Uterus (tissue), 4 donors: ENCODE results near the gene ZNF341. TPM values are rescaled to one million over a fixed set of nuclear protein-coding genes. Genes with fewer than 3 reads are reported as not detected.
"Not testable (repeated sequence)": the region's sequence is repeated elsewhere in the genome, so short reads cannot be mapped to it uniquely, and the experiment has no call there.

ENCODE experiments used
- DNase-seq, 2 donors: peaks; one replicate each; pipeline ENCODE4 v3.0.0-alpha.2; 2019 to 2020
- H3K27ac ChIP-seq, 2 donors: fragments of 200-600 bp; sonication (generic); 1 replicate in 1 of 2; 2 replicates in 1 of 2; pipeline ENCODE4 v1.5.1; 2016 to 2018
- H3K27me3 ChIP-seq, 2 donors: fragments of 200-600 bp; sonication (generic); one replicate each; pipeline ENCODE4 v1.5.1; 2018 to 2019; ENCODE audit warnings: control low read depth in 1 of 2
- H3K36me3 ChIP-seq, 2 donors: fragments of 200-600 bp; sonication (generic); one replicate each; pipeline ENCODE4 v1.5.1; 2019; ENCODE audit warnings: control low read depth in 1 of 2
- H3K4me1 ChIP-seq, 2 donors: fragments of 200-600 bp; sonication (generic); one replicate each; pipeline ENCODE4 v1.5.1; 2018 to 2019; ENCODE audit warnings: control low read depth in 1 of 2
- H3K4me3 ChIP-seq, 2 donors: fragments of 200-600 bp; sonication (generic); 1 replicate in 1 of 2; 2 replicates in 1 of 2; pipeline ENCODE4 v1.5.1; 2018 to 2019; ENCODE audit warnings: mild to moderate bottlenecking in 1 of 2
- H3K9me3 ChIP-seq, 2 donors: fragments of 200-600 bp; sonication (generic); one replicate each; pipeline ENCODE4 v1.5.1; 2019; ENCODE audit warnings: control low read depth in 1 of 2
- CTCF ChIP-seq, 4 experiments: fragments of 200-600 bp in 2 of 4; fragments of 450-650 bp in 2 of 4; sonication (generic) in 2 of 4; IDR thresholded peaks; one replicate each; pipeline ENCODE4 v1.5.1; 2016 to 2019; ENCODE audit warnings: antibody characterized with exemption in 4 of 4, mild to moderate bottlenecking in 2 of 4, moderate library complexity in 1 of 4
- POLR2A ChIP-seq, 2 donors: fragments of 450-650 bp; IDR thresholded peaks; one replicate each; pipeline ENCODE4 v1.6.1; 2016; ENCODE audit warnings: antibody characterized with exemption in 2 of 2, mild to moderate bottlenecking in 1 of 2, moderate library complexity in 1 of 2
- intact Hi-C: fragments of 100-400 bp; cut with DNase I; formaldehyde crosslinking; loops from one replicate; pipeline ENCODE4 v1.15.1; 2023; ENCODE audit warnings: low total_unique reads
- total RNA-seq, 4 donors: library from RNA; depleted of rRNA in 3 of 4; stranded (reverse); fragments of >200 nt in 3 of 4; gene quantifications; one replicate each; pipeline versions ENCODE4 v1.1.0 to v1.2.4, GENCODE V29; 2014 to 2023
- donor health status: DM: yes; HTN: yes; CAD: no.

Gene ZNF341
- total RNA-seq, 4 donors from 2014 or later, result 1.2 to 3.3 (median 2.7) TPM

DNA sequence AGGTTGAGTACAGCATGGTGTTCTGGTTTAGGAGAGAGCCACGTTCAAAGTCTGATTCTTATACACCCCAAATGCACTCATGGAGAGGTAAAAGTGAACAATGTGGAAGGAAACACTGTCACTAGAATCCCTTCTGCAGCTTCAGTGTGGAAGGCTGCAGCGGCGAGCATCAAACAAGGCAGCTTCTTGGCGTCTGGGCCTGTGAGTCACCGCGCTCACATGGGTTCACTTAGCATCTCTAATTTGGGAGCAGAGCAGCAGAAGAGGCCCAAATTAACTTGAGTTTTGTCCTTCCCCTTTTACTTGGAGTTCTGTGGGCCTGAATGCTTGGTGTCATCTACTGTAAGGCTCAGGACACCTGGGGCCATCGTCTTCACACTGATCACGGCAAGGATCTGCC, 34.7 kb upstream of the ZNF341 start:
- TF ChIP-seq POLR2A (IDR thresholded peaks at IDR 0.05), result no peak
- no peak for TF ChIP-seq CTCF (IDR thresholded peaks at IDR 0.05)
- Histone ChIP-seq H3K4me1 (no peaks in the 10 kb centered on the region), H3K27me3 (no peaks in the 10 kb centered on the region), H3K36me3 (no peaks in the 10 kb centered on the region), H3K4me3 (no peak overlapping the region), H3K9me3 (no peaks in the 10 kb centered on the region), H3K27ac (peak overlapping the region; percentile 63 to 93)
- DNase-seq, result peak; percentile 87 to 88
- intact Hi-C loops, result no loop called here

DNA sequence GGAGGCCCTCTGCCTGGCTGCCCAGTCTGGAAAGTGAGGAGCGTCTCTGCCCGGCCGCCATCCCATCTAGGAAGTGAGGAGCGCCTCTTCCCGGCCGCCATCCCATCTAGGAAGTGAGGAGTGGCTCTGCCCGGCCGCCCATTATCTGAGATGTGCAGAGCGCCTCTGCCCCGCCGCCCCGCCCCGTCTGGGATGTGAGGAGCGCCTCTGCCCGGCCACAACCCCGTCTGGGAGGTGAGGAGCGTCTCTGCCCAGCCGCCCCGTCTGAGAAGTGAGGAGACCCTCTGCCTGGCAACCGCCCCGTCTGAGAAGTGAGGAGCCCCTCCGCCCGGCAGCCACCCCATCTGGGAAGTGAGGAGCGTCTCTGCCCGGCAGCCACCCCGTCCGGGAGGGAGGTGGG, 32.8 kb upstream of the ZNF341 start:
- H3K27ac ChIP-seq, H3K27me3 ChIP-seq, H3K4me1 ChIP-seq, H3K36me3 ChIP-seq, DNase-seq, intact Hi-C loops, H3K9me3 ChIP-seq, H3K4me3 ChIP-seq: not testable (repeated sequence)

DNA sequence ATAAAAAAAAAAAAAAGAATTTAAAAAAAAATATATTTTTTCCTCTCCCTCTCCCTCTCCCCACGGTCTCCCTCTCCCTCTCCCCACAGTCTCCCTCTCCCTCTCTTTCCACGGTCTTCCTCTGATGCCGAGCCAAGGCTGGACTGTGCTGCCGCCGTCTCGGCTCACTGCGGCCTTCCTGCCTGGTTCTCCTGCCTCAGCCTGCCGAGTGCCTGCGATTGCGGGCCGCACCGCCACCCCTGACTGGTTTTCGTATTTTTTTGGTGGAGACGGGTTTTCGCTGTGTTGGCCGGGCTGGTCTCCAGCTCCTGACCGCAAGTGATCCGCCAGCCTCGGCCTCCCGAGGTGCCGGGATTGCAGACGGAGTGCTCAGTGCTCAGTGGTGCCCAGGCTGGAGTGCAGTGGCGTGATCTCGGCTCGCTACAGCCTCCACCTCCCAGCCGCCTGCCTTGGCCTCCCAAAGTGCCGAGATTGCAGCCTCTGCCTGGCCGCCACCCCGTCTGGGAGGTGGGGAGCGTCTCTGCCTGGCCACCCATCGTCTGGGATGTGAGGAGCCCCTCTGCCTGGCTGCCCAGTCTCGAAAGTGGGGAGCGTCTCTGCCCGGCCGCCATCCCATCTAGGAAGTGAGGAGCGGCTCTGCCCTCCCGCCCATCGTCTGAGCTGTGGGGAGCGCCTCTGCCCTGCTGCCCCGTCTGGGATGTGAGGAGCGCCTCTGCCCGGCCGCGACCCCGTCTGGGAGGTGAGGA, 30.9 kb upstream of the ZNF341 start:
- H3K4me1 ChIP-seq, intact Hi-C loops, H3K36me3 ChIP-seq, H3K27ac ChIP-seq, H3K27me3 ChIP-seq, H3K4me3 ChIP-seq, H3K9me3 ChIP-seq, DNase-seq: not testable (repeated sequence)

GRCh38 chr20:33701629-33702450, 30.0 kb upstream of the ZNF341 start:
- TF ChIP-seq CTCF (IDR thresholded peaks at IDR 0.05) (no peak), POLR2A (IDR thresholded peaks at IDR 0.05) (no peak)
- DNase-seq, result no peak
- H3K27ac ChIP-seq, result no peak overlapping the region
- H3K9me3 ChIP-seq, result no peaks in the 10 kb centered on the region
- no peaks in the 10 kb centered on the region for H3K36me3 ChIP-seq
- H3K27me3 ChIP-seq, result no peaks in the 10 kb centered on the region
- no peaks in the 10 kb centered on the region for H3K4me1 ChIP-seq
- H3K4me3 ChIP-seq, result no peak overlapping the region
- intact Hi-C loops, result no loop called here

DNA sequence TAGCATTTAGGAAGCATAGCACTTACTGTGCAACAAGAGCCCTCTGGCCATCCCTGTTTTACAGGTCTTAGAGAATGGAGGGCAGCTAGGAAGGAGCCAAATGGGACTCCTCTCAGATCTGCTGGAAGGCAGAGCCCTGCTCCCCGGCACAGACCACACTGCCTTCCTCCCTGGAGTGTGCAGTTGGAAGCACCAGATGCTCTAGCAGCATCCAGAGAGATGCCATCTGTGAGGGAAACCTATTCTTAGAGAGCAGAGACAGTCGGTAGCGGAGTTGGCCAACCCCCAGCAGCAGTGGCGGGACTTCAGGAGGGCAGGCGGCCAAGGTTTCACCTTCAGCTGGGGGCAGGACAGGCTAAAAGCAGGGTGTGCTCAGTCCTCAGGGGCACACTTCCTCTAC, 28.9 kb upstream of the ZNF341 start:
- Histone ChIP-seq H3K4me1 (no peaks in the 10 kb centered on the region), H3K27me3 (no peaks in the 10 kb centered on the region), H3K9me3 (no peaks in the 10 kb centered on the region), H3K36me3 (no peaks in the 10 kb centered on the region), H3K4me3 (no peak overlapping the region), H3K27ac (no peak overlapping the region)
- intact Hi-C loops, result no loop called here
- no peak for DNase-seq
- TF ChIP-seq CTCF (IDR thresholded peaks at IDR 0.05) (no peak), POLR2A (IDR thresholded peaks at IDR 0.05) (no peak)

- Histone ChIP-seq H3K27me3 (no peaks in the 10 kb centered on the region), H3K4me3 (no peak overlapping the region), H3K27ac (no peak overlapping the region), H3K4me1 (no peaks in the 10 kb centered on the region), H3K9me3 (no peaks in the 10 kb centered on the region), H3K36me3 (no peaks in the 10 kb centered on the region)
- intact Hi-C loops, result no loop called here
- TF ChIP-seq CTCF (IDR thresholded peaks at IDR 0.05) (no peak), POLR2A (IDR thresholded peaks at IDR 0.05) (no peak)
- DNase-seq, result no peak
Observed at GRCh38 chr20:33703498-33704137, 28.2 kb upstream of the ZNF341 start.
